Hepatocyte (in vitro differentiated cells): ENCODE measurements around the gene XXYLT1. TPM values are rescaled to one million over a fixed set of nuclear protein-coding genes. Genes with fewer than 3 reads are reported as not detected.

ENCODE experiments used
- DNase-seq: peaks from one replicate; pipeline ENCODE4 v3.0.0-alpha.2; 2016; ENCODE audit warnings: low spot score
- H2AFZ ChIP-seq: fragments of 200-600 bp; sonication (generic); 2 replicates; pipeline ENCODE4 v1.6.0; 2016; ENCODE audit warnings: antibody characterized with exemption, mild to moderate bottlenecking
- H3K27ac ChIP-seq: fragments of 200-600 bp; sonication (generic); 2 replicates; pipeline ENCODE4 v1.5.1; 2016; ENCODE audit warnings: mild to moderate bottlenecking
- H3K27me3 ChIP-seq: fragments of 200-600 bp; sonication (generic); 2 replicates; pipeline ENCODE4 v1.6.1; 2016
- H3K36me3 ChIP-seq: fragments of 200-600 bp; sonication (generic); replicated peaks from 2 replicates; pipeline ENCODE4 v1.5.1; 2016; ENCODE audit warnings: low read depth; ENCODE audit not compliant: insufficient read depth
- H3K4me1 ChIP-seq: fragments of 200-600 bp; sonication (generic); 2 replicates; pipeline ENCODE4 v1.5.1; 2016; ENCODE audit warnings: mild to moderate bottlenecking, moderate library complexity; ENCODE audit not compliant: insufficient read depth
- H3K4me2 ChIP-seq: fragments of 200-600 bp; sonication (generic); 2 replicates; pipeline ENCODE4 v1.6.0; 2016
- H3K4me3 ChIP-seq: fragments of 200-600 bp; sonication (generic); 2 replicates; pipeline ENCODE4 v1.5.1; 2016; ENCODE audit warnings: mild to moderate bottlenecking
- H3K79me2 ChIP-seq: fragments of 200-600 bp; sonication (generic); 2 replicates; pipeline ENCODE4 v1.6.0; 2017; ENCODE audit warnings: mild to moderate bottlenecking
- H3K9me2 ChIP-seq: fragments of 200-600 bp; sonication (generic); replicated peaks from 2 replicates; pipeline ENCODE4 v1.6.0; 2017; ENCODE audit warnings: mild to moderate bottlenecking; ENCODE audit not compliant: insufficient read depth
- H3K9me3 ChIP-seq: fragments of 200-600 bp; sonication (generic); 2 replicates; pipeline ENCODE4 v1.5.1; 2016; ENCODE audit warnings: low read depth, mild to moderate bottlenecking
- H4K20me1 ChIP-seq: fragments of 200-600 bp; sonication (generic); 2 replicates; pipeline ENCODE4 v1.6.0; 2016; ENCODE audit warnings: mild to moderate bottlenecking; ENCODE audit not compliant: insufficient read depth, poor library complexity, severe bottlenecking
- EZH2 ChIP-seq: fragments of 200-600 bp; sonication (generic); IDR thresholded peaks from 2 replicates; pipeline ENCODE4 v1.6.1; 2016; ENCODE audit warnings: antibody characterized with exemption, mild to moderate bottlenecking, borderline replicate concordance
- EZH2phosphoT487 ChIP-seq: fragments of 200-600 bp; sonication (generic); IDR thresholded peaks from one replicate; pipeline ENCODE4 v1.6.1; 2018; ENCODE audit warnings: antibody characterized with exemption, mild to moderate bottlenecking, low read depth, moderate library complexity; ENCODE audit not compliant: unreplicated experiment, severe bottlenecking
- WGBS: methylation state at CpG from one replicate; pipeline ENCODE4 v1.1.6; 2016; ENCODE audit warnings: low lambda C conversion rate; ENCODE audit errors: missing lambda C conversion rate; 5-methylcytosine and 5-hydroxymethylcytosine counted together
- polyA plus RNA-seq: library from polyadenylated mRNA; unstranded; fragments of >200 nt; fragmentation: Nextera tagmentation; extraction: Ambion mirVana; gene quantifications from 2 replicates; pipeline ENCODE4 v1.2.1, GENCODE V29; 2016
- total RNA-seq: library from RNA; depleted of rRNA; stranded (reverse); fragments of >200 nt; gene quantifications from 2 replicates; pipeline ENCODE4 v1.2.3, GENCODE V29; 2014
- TF ChIP-seq, protein P1 (sequence below): fragments of 200-600 bp; sonication (generic); IDR thresholded peaks from 2 replicates; pipeline ENCODE4 v1.5.1; 2016; ENCODE audit warnings: antibody characterized with exemption, mild to moderate bottlenecking; ENCODE audit not compliant: poor library complexity

Gene XXYLT1
- total and polyA plus RNA-seq, 2 experiments from 2014 or later, result 20.9 to 25.6 TPM

DNA sequence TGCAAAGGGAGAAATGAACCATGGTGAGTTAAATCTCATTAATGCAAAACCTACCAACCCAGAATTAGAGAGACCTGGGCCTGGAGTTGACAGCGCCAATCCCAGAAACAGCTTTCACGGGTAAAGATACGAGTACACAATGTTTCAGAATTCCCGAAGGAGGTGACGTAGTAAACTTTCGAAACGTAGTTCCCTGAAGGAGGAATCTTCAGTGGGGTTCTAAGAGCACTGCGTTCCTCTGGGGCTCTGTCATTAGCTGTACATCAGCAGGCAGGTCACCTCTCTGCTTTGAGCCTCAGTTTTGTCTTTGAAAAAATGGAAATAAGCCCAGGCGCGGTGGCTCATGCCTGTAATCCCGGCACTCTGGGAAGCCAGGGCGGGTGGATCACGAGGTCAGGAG is 152.3 kb downstream of the XXYLT1 start:
- H3K4me2 ChIP-seq, result peak overlapping the region; percentile 41
- H3K4me1 ChIP-seq, result peaks cover 27% of the 10 kb centered on the region
- peak overlapping the region; percentile 93 for H3K27ac ChIP-seq
- no peaks in the 10 kb centered on the region for H3K27me3 ChIP-seq
- no peaks in the 10 kb centered on the region for H3K36me3 ChIP-seq
- no peak overlapping the region for H2AFZ ChIP-seq
- no peaks in the 10 kb centered on the region for H3K79me2 ChIP-seq
- no peak overlapping the region for H3K4me3 ChIP-seq
- no peaks in the 10 kb centered on the region for H3K9me2 ChIP-seq
- TF ChIP-seq, protein P1, sequence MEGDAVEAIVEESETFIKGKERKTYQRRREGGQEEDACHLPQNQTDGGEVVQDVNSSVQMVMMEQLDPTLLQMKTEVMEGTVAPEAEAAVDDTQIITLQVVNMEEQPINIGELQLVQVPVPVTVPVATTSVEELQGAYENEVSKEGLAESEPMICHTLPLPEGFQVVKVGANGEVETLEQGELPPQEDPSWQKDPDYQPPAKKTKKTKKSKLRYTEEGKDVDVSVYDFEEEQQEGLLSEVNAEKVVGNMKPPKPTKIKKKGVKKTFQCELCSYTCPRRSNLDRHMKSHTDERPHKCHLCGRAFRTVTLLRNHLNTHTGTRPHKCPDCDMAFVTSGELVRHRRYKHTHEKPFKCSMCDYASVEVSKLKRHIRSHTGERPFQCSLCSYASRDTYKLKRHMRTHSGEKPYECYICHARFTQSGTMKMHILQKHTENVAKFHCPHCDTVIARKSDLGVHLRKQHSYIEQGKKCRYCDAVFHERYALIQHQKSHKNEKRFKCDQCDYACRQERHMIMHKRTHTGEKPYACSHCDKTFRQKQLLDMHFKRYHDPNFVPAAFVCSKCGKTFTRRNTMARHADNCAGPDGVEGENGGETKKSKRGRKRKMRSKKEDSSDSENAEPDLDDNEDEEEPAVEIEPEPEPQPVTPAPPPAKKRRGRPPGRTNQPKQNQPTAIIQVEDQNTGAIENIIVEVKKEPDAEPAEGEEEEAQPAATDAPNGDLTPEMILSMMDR, result no peak
- no peak for TF ChIP-seq EZH2phosphoT487
- WGBS, result 88% methylated on average over 13 of the region's 13 CpGs
- H3K9me3 ChIP-seq, result no peaks in the 10 kb centered on the region
- DNase-seq, result no peak
- H4K20me1 ChIP-seq, result no peaks in the 10 kb centered on the region

DNA sequence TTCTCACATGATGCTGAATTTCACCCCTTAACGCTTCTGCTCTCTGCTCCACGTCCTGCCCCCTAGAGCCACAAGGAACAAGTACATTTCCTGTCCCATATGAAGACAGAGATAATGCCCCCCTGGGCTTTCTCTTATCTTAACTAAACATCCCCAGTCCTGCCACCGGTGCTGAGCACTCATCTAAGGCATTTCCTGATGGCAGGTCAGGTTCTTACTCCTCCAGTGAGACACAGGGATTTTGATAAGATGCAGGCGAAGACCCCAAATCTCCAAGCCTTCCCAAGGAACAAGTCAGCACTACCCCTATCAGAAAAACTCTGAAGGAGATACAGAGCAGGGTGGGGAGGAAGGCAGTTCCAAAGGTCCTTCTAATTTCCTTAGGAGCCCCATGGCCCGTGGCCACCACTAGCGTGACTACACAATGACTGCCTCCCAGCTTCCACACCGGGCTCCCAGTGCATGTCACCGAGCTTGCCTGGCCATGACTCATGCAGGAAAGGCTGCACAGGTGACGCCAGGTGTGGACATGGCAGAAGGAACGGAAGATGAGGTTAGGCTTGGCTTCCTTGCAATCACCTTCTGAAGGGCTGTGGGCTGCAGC is 152.9 kb downstream of the XXYLT1 start:
- Histone ChIP-seq H3K9me3 (no peaks in the 10 kb centered on the region), H3K4me2 (peak overlapping the region; percentile 41), H3K4me3 (no peak overlapping the region), H3K27me3 (no peaks in the 10 kb centered on the region), H3K27ac (peak overlapping the region; percentile 93), H3K36me3 (no peaks in the 10 kb centered on the region), H3K9me2 (no peaks in the 10 kb centered on the region), H3K4me1 (peaks cover 27% of the 10 kb centered on the region), H2AFZ (no peak overlapping the region), H4K20me1 (no peaks in the 10 kb centered on the region), H3K79me2 (no peaks in the 10 kb centered on the region)
- peak; percentile 86 for DNase-seq
- TF ChIP-seq EZH2 (no peak), EZH2phosphoT487 (no peak)
- TF ChIP-seq, protein P1, result peak; percentile 27
- 41% methylated on average over 10 of the region's 10 CpGs for WGBS

DNA sequence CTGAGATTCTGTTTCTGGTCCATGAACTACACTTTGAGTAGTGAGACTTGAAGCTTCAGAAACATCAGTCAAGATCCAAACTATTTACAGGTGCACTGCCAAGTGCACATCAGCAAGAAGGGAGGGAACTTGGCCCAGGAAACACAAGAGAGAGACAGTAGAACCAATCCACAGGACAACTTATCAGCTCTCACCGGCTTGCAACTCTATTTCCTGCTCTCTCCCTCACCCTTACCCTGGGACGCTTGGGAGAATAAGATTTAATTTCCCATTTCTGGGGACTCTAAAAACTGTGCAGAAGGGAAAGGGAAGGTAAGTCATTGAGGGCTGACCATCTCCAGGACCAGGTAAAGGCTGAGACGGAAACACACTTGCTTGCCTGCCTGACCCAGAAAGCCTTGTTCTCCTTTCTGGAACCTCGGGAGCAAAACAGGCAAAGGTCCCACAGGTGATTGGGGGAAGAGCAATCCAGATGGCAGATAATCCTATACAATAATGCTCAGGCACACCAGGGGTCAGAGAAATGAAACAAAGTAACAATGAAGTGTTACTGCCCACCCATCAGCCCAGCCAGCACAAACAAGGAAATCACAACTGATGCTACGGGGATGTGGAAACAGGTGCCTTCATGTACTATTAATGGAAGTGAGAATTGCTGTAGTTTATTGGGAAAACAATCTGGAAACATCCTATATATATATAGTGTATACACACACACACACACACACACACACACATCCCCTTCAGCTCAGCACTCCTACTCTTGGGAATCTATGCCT is 154.4 kb downstream of the XXYLT1 start:
- no peak overlapping the region for H2AFZ ChIP-seq
- no peaks in the 10 kb centered on the region for H3K27me3 ChIP-seq
- H3K4me3 ChIP-seq, result no peak overlapping the region
- WGBS, result 74% methylated on average over 5 of the region's 5 CpGs
- H3K9me2 ChIP-seq, result no peaks in the 10 kb centered on the region
- no peaks in the 10 kb centered on the region for H4K20me1 ChIP-seq
- no peaks in the 10 kb centered on the region for H3K36me3 ChIP-seq
- H3K4me2 ChIP-seq, result no peak overlapping the region
- DNase-seq, result no peak
- H3K9me3 ChIP-seq, result no peaks in the 10 kb centered on the region
- TF ChIP-seq EZH2phosphoT487, result no peak
- TF ChIP-seq, protein P1, result no peak
- no peak for TF ChIP-seq EZH2
- peaks cover 27% of the 10 kb centered on the region for H3K4me1 ChIP-seq
- H3K27ac ChIP-seq, result no peak overlapping the region
- no peaks in the 10 kb centered on the region for H3K79me2 ChIP-seq
